ENCODE results near the gene COL9A3.

COL9A3 gene

GRCh38 chr20:62828051-62828450 lies 11.2 kb downstream of the COL9A3 start:
- Histone ChIP-seq H3K4me3 (ENCODE audit: low read depth, low read length) (no peak overlapping the region), H3K79me2 (no peaks in the 10 kb centered on the region), H3K9me3 (ENCODE audit: control insufficient read depth, low read length) (no peaks in the 10 kb centered on the region), H2AFZ (no peak overlapping the region), H3K27me3 (ENCODE audit: control insufficient read depth, insufficient read depth, low read length) (no peaks in the 10 kb centered on the region), H3K36me3 (ENCODE audit: control insufficient read depth, insufficient read depth, low read length) (no peaks in the 10 kb centered on the region), H3K4me1 (no peaks in the 10 kb centered on the region), H3K4me2 (ENCODE audit: low read length) (no peak overlapping the region), H3K27ac (no peak overlapping the region), H3K9ac (no peak overlapping the region)
- no peak for TF ChIP-seq CTCF (IDR thresholded peaks at IDR 0.05)

GRCh38 chr20:62828511-62829230 lies 11.8 kb downstream of the COL9A3 start:
- no peak overlapping the region for H3K4me3 ChIP-seq (ENCODE audit: low read depth, low read length)
- no peak for TF ChIP-seq CTCF (IDR thresholded peaks at IDR 0.05)
- no peak overlapping the region for H3K9ac ChIP-seq
- H3K27ac ChIP-seq = no peak overlapping the region
- no peaks in the 10 kb centered on the region for H3K79me2 ChIP-seq
- H3K4me1 ChIP-seq = no peaks in the 10 kb centered on the region
- H2AFZ ChIP-seq = no peak overlapping the region
- H3K27me3 ChIP-seq (ENCODE audit: control insufficient read depth, insufficient read depth, low read length) = no peaks in the 10 kb centered on the region
- H3K4me2 ChIP-seq (ENCODE audit: low read length) = no peak overlapping the region
- H3K9me3 ChIP-seq (ENCODE audit: control insufficient read depth, low read length) = no peaks in the 10 kb centered on the region
- no peaks in the 10 kb centered on the region for H3K36me3 ChIP-seq (ENCODE audit: control insufficient read depth, insufficient read depth, low read length)

GRCh38 chr20:62829231-62830230 lies 12.7 kb downstream of the COL9A3 start:
- Histone ChIP-seq H2AFZ (no peak overlapping the region), H3K27me3 (ENCODE audit: control insufficient read depth, insufficient read depth, low read length) (no peaks in the 10 kb centered on the region), H3K79me2 (no peaks in the 10 kb centered on the region), H3K4me3 (ENCODE audit: low read depth, low read length) (no peak overlapping the region), H3K36me3 (ENCODE audit: control insufficient read depth, insufficient read depth, low read length) (no peaks in the 10 kb centered on the region), H3K4me2 (ENCODE audit: low read length) (no peak overlapping the region), H3K9me3 (ENCODE audit: control insufficient read depth, low read length) (no peaks in the 10 kb centered on the region), H3K4me1 (no peaks in the 10 kb centered on the region), H3K27ac (no peak overlapping the region), H3K9ac (no peak overlapping the region)
- TF ChIP-seq CTCF (IDR thresholded peaks at IDR 0.05) = no peak

GRCh38 chr20:62830251-62830650 lies 13.4 kb downstream of the COL9A3 start:
- Histone ChIP-seq H3K27me3 (ENCODE audit: control insufficient read depth, insufficient read depth, low read length) (no peaks in the 10 kb centered on the region), H3K9ac (no peak overlapping the region), H3K4me2 (ENCODE audit: low read length) (no peak overlapping the region), H2AFZ (no peak overlapping the region), H3K27ac (no peak overlapping the region), H3K4me3 (ENCODE audit: low read depth, low read length) (no peak overlapping the region), H3K9me3 (ENCODE audit: control insufficient read depth, low read length) (no peaks in the 10 kb centered on the region), H3K79me2 (no peaks in the 10 kb centered on the region), H3K4me1 (no peaks in the 10 kb centered on the region), H3K36me3 (ENCODE audit: control insufficient read depth, insufficient read depth, low read length) (no peaks in the 10 kb centered on the region)
- TF ChIP-seq CTCF (IDR thresholded peaks at IDR 0.05) = no peak

All from parathyroid adenoma (tissue), 2 donors.